BE2C (cell line): ENCODE measurements around the gene CRMP1.

ENCODE experiments used
- DNase-seq: peaks from one replicate; pipeline ENCODE4 v3.0.0-alpha.2; 2020
- H3K27me3 ChIP-seq: fragments of 250-450 bp; sonication (Bioruptor Pico); 2 replicates; pipeline ENCODE4 v1.5.1; 2020; ENCODE audit warnings: mild to moderate bottlenecking
- H3K36me3 ChIP-seq: fragments of 250-450 bp; sonication (Bioruptor Pico); 2 replicates; pipeline ENCODE4 v1.5.1; 2020; ENCODE audit warnings: mild to moderate bottlenecking
- H3K4me1 ChIP-seq: fragments of 250-450 bp; sonication (Bioruptor Pico); 2 replicates; pipeline ENCODE4 v1.5.1; 2020
- H3K4me3 ChIP-seq: 2 replicates; pipeline ENCODE4 v1.5.1; 2011; ENCODE audit warnings: low read depth, low read length
- H3K9me3 ChIP-seq: fragments of 250-450 bp; sonication (Bioruptor Pico); 2 replicates; pipeline ENCODE4 v1.5.1; 2020
- CTCF ChIP-seq: IDR thresholded peaks from 2 replicates; pipeline ENCODE4 v1.5.1; 2012; ENCODE audit warnings: mild to moderate bottlenecking, low read depth, low read length

CRMP1 gene

GRCh38 chr4:5781691-5782090 is 111.2 kb downstream of the CRMP1 start:
- Histone ChIP-seq H3K9me3 (no peaks in the 10 kb centered on the region), H3K27me3 (no peaks in the 10 kb centered on the region), H3K4me3 (no peak overlapping the region), H3K36me3 (no peaks in the 10 kb centered on the region), H3K4me1 (no peaks in the 10 kb centered on the region)
- DNase-seq, result no peak
- no peak for TF ChIP-seq CTCF

- Histone ChIP-seq H3K9me3 (no peaks in the 10 kb centered on the region), H3K4me1 (no peaks in the 10 kb centered on the region), H3K36me3 (no peaks in the 10 kb centered on the region), H3K4me3 (no peak overlapping the region), H3K27me3 (no peaks in the 10 kb centered on the region)
- no peak for DNase-seq
- TF ChIP-seq CTCF, result no peak
Observed at GRCh38 chr4:5780831-5781480, 111.9 kb downstream of the CRMP1 start.

- H3K27me3 ChIP-seq, result no peaks in the 10 kb centered on the region
- H3K4me3 ChIP-seq, result no peak overlapping the region
- H3K9me3 ChIP-seq, result no peaks in the 10 kb centered on the region
- H3K36me3 ChIP-seq, result no peaks in the 10 kb centered on the region
- no peak for DNase-seq
- TF ChIP-seq CTCF, result no peak
- no peaks in the 10 kb centered on the region for H3K4me1 ChIP-seq
Observed at GRCh38 chr4:5776510-5776909, 116.4 kb downstream of the CRMP1 start.

GRCh38 chr4:5774416-5775036 is 118.4 kb downstream of the CRMP1 start:
- no peaks in the 10 kb centered on the region for H3K36me3 ChIP-seq
- no peaks in the 10 kb centered on the region for H3K4me1 ChIP-seq
- TF ChIP-seq CTCF, result no peak
- H3K4me3 ChIP-seq, result no peak overlapping the region
- H3K27me3 ChIP-seq, result no peaks in the 10 kb centered on the region
- no peaks in the 10 kb centered on the region; the same call in 1 of the 2 replicates for H3K9me3 ChIP-seq
- DNase-seq, result no peak

GRCh38 chr4:5773271-5773555 is 119.7 kb downstream of the CRMP1 start:
- no peak for TF ChIP-seq CTCF
- Histone ChIP-seq H3K4me1 (no peaks in the 10 kb centered on the region), H3K9me3 (no peaks in the 10 kb centered on the region; the same call in 1 of the 2 replicates), H3K4me3 (no peak overlapping the region), H3K36me3 (no peaks in the 10 kb centered on the region), H3K27me3 (no peaks in the 10 kb centered on the region)
- no peak for DNase-seq

- no peak for TF ChIP-seq CTCF
- H3K27me3 ChIP-seq, result no peaks in the 10 kb centered on the region
- no peaks in the 10 kb centered on the region; the same call in 1 of the 2 replicates for H3K9me3 ChIP-seq
- no peaks in the 10 kb centered on the region for H3K4me1 ChIP-seq
- no peak overlapping the region for H3K4me3 ChIP-seq
- H3K36me3 ChIP-seq, result no peaks in the 10 kb centered on the region
- no peak for DNase-seq
Observed at GRCh38 chr4:5772528-5773270, 120.2 kb downstream of the CRMP1 start.
